HCT116 (cell line): ENCODE data around the gene ENOX1. TPM values are rescaled to one million over a fixed set of nuclear protein-coding genes. Genes with fewer than 3 reads are reported as not detected.

Experiments
- ATAC-seq: fragments of 200-7000 bp; cut with Tn5 transposase; 2 replicates; pipeline ENCODE4 v1.9.1; 2020; ENCODE audit warnings: mild to moderate bottlenecking, moderate library complexity
- BruUV-seq: library from RNA; stranded (reverse); fragments of 400-500 nt; replicated peaks from 2 replicates; lab custom pipeline; 2021; lab: Mats Ljungman, UMichigan
- CTCF ChIA-PET: fragments of 300-600 bp; sonication (Branson Sonifier 250); formaldehyde crosslinking; loops from one replicate; lab custom pipeline; 2021; ENCODE audit warnings: antibody characterized with exemption; lab: Charles Lee
- POLR2A ChIA-PET: fragments of 300-600, 350-600 bp; sonication (Branson Sonifier 250); formaldehyde crosslinking; loops from one replicate; lab custom pipeline; 2021; ENCODE audit warnings: antibody characterized with exemption; lab: Charles Lee
- RAD21 ChIA-PET, 2 experiments: fragments of 300-600 bp; sonication (Branson Sonifier 250); formaldehyde crosslinking; loops; one replicate each; lab custom pipeline; 2023; ENCODE audit warnings: low total read pairs in 2 of 2; ENCODE audit not compliant: uncharacterized antibody in 2 of 2, unreplicated experiment in 2 of 2, low non-redundant PET in 1 of 2; lab: Charles Lee
- DNase-seq: peaks from one replicate; pipeline ENCODE4 v3.0.0-alpha.2; 2010; ENCODE audit warnings: low read depth, low spot score
- H2AFZ ChIP-seq: fragments of 200-600 bp; shearing (Covaris generic), sonication (generic); 2 replicates; pipeline ENCODE4 v1.6.1; 2017; ENCODE audit warnings: low read depth, mixed run types, mixed read lengths, antibody characterized with exemption, low read length; ENCODE audit not compliant: poor library complexity, severe bottlenecking
- H3K27ac ChIP-seq: 2 replicates; pipeline ENCODE4 v1.5.1; 2012; ENCODE audit warnings: low read depth, low read length
- H3K27me3 ChIP-seq: fragments of 200-600 bp; sonication (generic); 2 replicates; pipeline ENCODE4 v1.6.1; 2016; ENCODE audit warnings: mixed run types, low read length, mixed read lengths; ENCODE audit not compliant: insufficient read depth
- H3K36me3 ChIP-seq, 2 experiments: fragments of 200-500 bp in 1 of 2; fragments of 200-600 bp in 1 of 2; sonication (Bioruptor generic) in 1 of 2; sonication (generic) in 1 of 2; 2 replicates each; pipeline versions ENCODE4 v1.5.1 to v1.6.1; 2014 to 2016; ENCODE audit warnings: low read length in 2 of 2, inconsistent platforms in 1 of 2, mixed read lengths in 1 of 2, mixed run types in 1 of 2; ENCODE audit not compliant: insufficient read depth in 2 of 2, control insufficient read depth in 1 of 2
- H3K4me1 ChIP-seq, 2 experiments: fragments of 200-600 bp in 1 of 2; sonication (generic) in 1 of 2; 2 replicates each; pipeline versions ENCODE4 v1.5.1 to v1.6.1; 2012 to 2017; ENCODE audit warnings: low read length in 2 of 2, inconsistent platforms in 1 of 2, mild to moderate bottlenecking in 1 of 2, mixed read lengths in 1 of 2, mixed run types in 1 of 2, moderate library complexity in 1 of 2; ENCODE audit not compliant: insufficient read depth in 2 of 2, control insufficient read depth in 1 of 2
- H3K4me2 ChIP-seq: fragments of 200-600 bp; sonication (generic); 2 replicates; pipeline ENCODE4 v1.6.1; 2017; ENCODE audit warnings: mixed run types, low read length, mixed read lengths
- H3K4me3 ChIP-seq, 2 experiments: fragments of 200-600 bp in 1 of 2; sonication (generic) in 1 of 2; replicated peaks in 1 of 2; 2 replicates each; pipeline ENCODE4 v1.5.1; 2011 to 2016; ENCODE audit warnings: low read length in 2 of 2, control low read depth in 1 of 2, low read depth in 1 of 2, mild to moderate bottlenecking in 1 of 2, mixed read lengths in 1 of 2, mixed run types in 1 of 2
- H3K79me2 ChIP-seq: fragments of 200-600 bp; sonication (generic); 2 replicates; pipeline ENCODE4 v1.6.1; 2017; ENCODE audit warnings: mild to moderate bottlenecking, mixed run types, low read length, moderate library complexity, mixed read lengths; ENCODE audit not compliant: insufficient read depth
- H3K9ac ChIP-seq: fragments of 200-600 bp; sonication (generic); 2 replicates; pipeline ENCODE4 v1.6.1; 2016; ENCODE audit warnings: low read length, mixed read lengths
- H3K9me2 ChIP-seq: fragments of 200-600 bp; sonication (generic), shearing (Covaris generic); 2 replicates; pipeline ENCODE4 v1.6.1; 2017; ENCODE audit warnings: mixed run types, mild to moderate bottlenecking, moderate library complexity; ENCODE audit not compliant: insufficient read depth
- H3K9me3 ChIP-seq, 2 experiments: fragments of 200-500 bp in 1 of 2; fragments of 200-600 bp in 1 of 2; sonication (Bioruptor generic) in 1 of 2; sonication (generic) in 1 of 2; 2 replicates each; pipeline ENCODE4 v1.6.1; 2014 to 2017; ENCODE audit warnings: low read length in 2 of 2, mixed read lengths in 2 of 2, inconsistent platforms in 1 of 2, low read depth in 1 of 2, mild to moderate bottlenecking in 1 of 2, mixed run types in 1 of 2, moderate library complexity in 1 of 2; ENCODE audit not compliant: control insufficient read depth in 1 of 2, insufficient read depth in 1 of 2
- H4K20me1 ChIP-seq: fragments of 200-600 bp; sonication (generic), shearing (Covaris generic); 2 replicates; pipeline ENCODE4 v1.6.1; 2017; ENCODE audit warnings: mixed run types, mild to moderate bottlenecking, moderate library complexity; ENCODE audit not compliant: insufficient read depth
- ATF3 ChIP-seq: IDR thresholded peaks from 2 replicates; pipeline ENCODE4 v1.6.1; 2012
- CEBPB ChIP-seq: IDR thresholded peaks from 2 replicates; pipeline ENCODE4 v1.6.1; 2012; ENCODE audit warnings: low read depth
- ELF1 ChIP-seq: IDR thresholded peaks from 2 replicates; pipeline ENCODE4 v1.6.1; 2012; ENCODE audit warnings: low read depth, borderline replicate concordance
- EZH2phosphoT487 ChIP-seq: fragments of 200-600 bp; IDR thresholded peaks from 2 replicates; pipeline ENCODE4 v1.6.1; 2018; ENCODE audit warnings: antibody characterized with exemption, borderline replicate concordance
- MAX ChIP-seq: IDR thresholded peaks from 2 replicates; pipeline ENCODE4 v1.6.1; 2012
- POLR2A ChIP-seq: IDR thresholded peaks from 2 replicates; pipeline ENCODE4 v1.7.0; 2011; ENCODE audit warnings: borderline replicate concordance; ENCODE audit not compliant: insufficient read depth, insufficient read length; ENCODE audit errors: extremely low read depth
- POLR2AphosphoS5 ChIP-seq: IDR thresholded peaks from 2 replicates; pipeline ENCODE4 v1.6.1; 2011; ENCODE audit warnings: mild to moderate bottlenecking, low read depth, low read length, moderate library complexity
- RAD21 ChIP-seq: IDR thresholded peaks from 2 replicates; pipeline ENCODE4 v1.6.1; 2012; ENCODE audit warnings: low read depth, mild to moderate bottlenecking
- SIN3A ChIP-seq: IDR thresholded peaks from 2 replicates; pipeline ENCODE4 v1.6.1; 2012; ENCODE audit warnings: low read depth
- SRF ChIP-seq: IDR thresholded peaks from 2 replicates; pipeline ENCODE4 v1.6.1; 2012; ENCODE audit warnings: low read depth
- YY1 ChIP-seq: IDR thresholded peaks from 2 replicates; pipeline ENCODE4 v1.6.1; 2011; ENCODE audit warnings: low read length, low read depth, moderate library complexity, mild to moderate bottlenecking; ENCODE audit not compliant: insufficient replicate concordance; ENCODE audit errors: extremely low read depth
- ZBTB33 ChIP-seq: IDR thresholded peaks from 2 replicates; pipeline ENCODE4 v1.6.1; 2011; ENCODE audit warnings: mild to moderate bottlenecking, low read length, moderate library complexity; ENCODE audit not compliant: insufficient replicate concordance; ENCODE audit errors: extremely low read depth
- ZFX ChIP-seq: fragments of 450-650 bp; IDR thresholded peaks from 2 replicates; pipeline ENCODE4 v1.6.1; 2017
- ZNF274 ChIP-seq: fragments of 200-500 bp; sonication (Bioruptor generic); IDR thresholded peaks from 2 replicates; pipeline ENCODE4 v1.6.1; 2014; ENCODE audit warnings: mild to moderate bottlenecking, low read depth, low read length, inconsistent platforms
- intact Hi-C: fragments of 100-400 bp; cut with micrococcal nuclease; formaldehyde crosslinking; loops from 2 replicates; pipeline ENCODE4 v1.10.0; 2022
- total RNA-seq: library from RNA; stranded (reverse); gene quantifications from one replicate; pipeline ENCODE4 v1.2.1, GENCODE V29; 2021; ENCODE audit not compliant: unreplicated experiment

The ENOX1 gene
- total RNA-seq, 1 experiment from 2014 or later: 4.5 TPM

GRCh38 chr13:43304449-43304848, 482.3 kb downstream of the ENOX1 start:
- POLR2A ChIA-PET: no interaction called here

More at GRCh38 chr13:43304449-43304848, 482.3 kb downstream of the ENOX1 start:
- no peaks in the 10 kb centered on the region; the same call in 1 of the 2 replicates for H3K27me3 ChIP-seq
- BruUV-seq: no TSS peak
- H3K9ac ChIP-seq: no peak overlapping the region
- no peak overlapping the region for H3K4me2 ChIP-seq
- no peak overlapping the region for H3K4me3 ChIP-seq
- no peaks in the 10 kb centered on the region for H3K4me1 ChIP-seq
- no peaks in the 10 kb centered on the region for H3K79me2 ChIP-seq
- TF ChIP-seq ZNF274 (no peak), YY1 (no peak), POLR2A (no peak), SRF (no peak), RAD21 (no peak), ELF1 (no peak), ATF3 (no peak), CEBPB (no peak), SIN3A (no peak), EZH2phosphoT487 (no peak), MAX (no peak), ZFX (no peak), POLR2AphosphoS5 (no peak), ZBTB33 (no peak)
- no peaks in the 10 kb centered on the region for H4K20me1 ChIP-seq
- CTCF ChIA-PET: no interaction called here
- no peak overlapping the region for H3K27ac ChIP-seq
- H3K9me3 ChIP-seq: no peaks in the 10 kb centered on the region
- intact Hi-C loops: loop anchor here (5.0 kb wide), 2 partner anchors 498 to 573 kb away; partner anchors contain the start of genes CCDC122 and LACC1
- no peaks in the 10 kb centered on the region for H3K36me3 ChIP-seq
- H2AFZ ChIP-seq: no peak overlapping the region
- RAD21 ChIA-PET: no interaction called here
- ATAC-seq (no peak), DNase-seq (no peak)
- no peaks in the 10 kb centered on the region for H3K9me2 ChIP-seq
